ENCODE results near the gene HRK.

Gene HRK

GRCh38 chr12:116879509-116880212 is 1.6 kb downstream of the HRK start:
- TF ChIP-seq, protein P1, sequence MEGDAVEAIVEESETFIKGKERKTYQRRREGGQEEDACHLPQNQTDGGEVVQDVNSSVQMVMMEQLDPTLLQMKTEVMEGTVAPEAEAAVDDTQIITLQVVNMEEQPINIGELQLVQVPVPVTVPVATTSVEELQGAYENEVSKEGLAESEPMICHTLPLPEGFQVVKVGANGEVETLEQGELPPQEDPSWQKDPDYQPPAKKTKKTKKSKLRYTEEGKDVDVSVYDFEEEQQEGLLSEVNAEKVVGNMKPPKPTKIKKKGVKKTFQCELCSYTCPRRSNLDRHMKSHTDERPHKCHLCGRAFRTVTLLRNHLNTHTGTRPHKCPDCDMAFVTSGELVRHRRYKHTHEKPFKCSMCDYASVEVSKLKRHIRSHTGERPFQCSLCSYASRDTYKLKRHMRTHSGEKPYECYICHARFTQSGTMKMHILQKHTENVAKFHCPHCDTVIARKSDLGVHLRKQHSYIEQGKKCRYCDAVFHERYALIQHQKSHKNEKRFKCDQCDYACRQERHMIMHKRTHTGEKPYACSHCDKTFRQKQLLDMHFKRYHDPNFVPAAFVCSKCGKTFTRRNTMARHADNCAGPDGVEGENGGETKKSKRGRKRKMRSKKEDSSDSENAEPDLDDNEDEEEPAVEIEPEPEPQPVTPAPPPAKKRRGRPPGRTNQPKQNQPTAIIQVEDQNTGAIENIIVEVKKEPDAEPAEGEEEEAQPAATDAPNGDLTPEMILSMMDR (IDR thresholded peaks at IDR 0.05) = no peak

DNA sequence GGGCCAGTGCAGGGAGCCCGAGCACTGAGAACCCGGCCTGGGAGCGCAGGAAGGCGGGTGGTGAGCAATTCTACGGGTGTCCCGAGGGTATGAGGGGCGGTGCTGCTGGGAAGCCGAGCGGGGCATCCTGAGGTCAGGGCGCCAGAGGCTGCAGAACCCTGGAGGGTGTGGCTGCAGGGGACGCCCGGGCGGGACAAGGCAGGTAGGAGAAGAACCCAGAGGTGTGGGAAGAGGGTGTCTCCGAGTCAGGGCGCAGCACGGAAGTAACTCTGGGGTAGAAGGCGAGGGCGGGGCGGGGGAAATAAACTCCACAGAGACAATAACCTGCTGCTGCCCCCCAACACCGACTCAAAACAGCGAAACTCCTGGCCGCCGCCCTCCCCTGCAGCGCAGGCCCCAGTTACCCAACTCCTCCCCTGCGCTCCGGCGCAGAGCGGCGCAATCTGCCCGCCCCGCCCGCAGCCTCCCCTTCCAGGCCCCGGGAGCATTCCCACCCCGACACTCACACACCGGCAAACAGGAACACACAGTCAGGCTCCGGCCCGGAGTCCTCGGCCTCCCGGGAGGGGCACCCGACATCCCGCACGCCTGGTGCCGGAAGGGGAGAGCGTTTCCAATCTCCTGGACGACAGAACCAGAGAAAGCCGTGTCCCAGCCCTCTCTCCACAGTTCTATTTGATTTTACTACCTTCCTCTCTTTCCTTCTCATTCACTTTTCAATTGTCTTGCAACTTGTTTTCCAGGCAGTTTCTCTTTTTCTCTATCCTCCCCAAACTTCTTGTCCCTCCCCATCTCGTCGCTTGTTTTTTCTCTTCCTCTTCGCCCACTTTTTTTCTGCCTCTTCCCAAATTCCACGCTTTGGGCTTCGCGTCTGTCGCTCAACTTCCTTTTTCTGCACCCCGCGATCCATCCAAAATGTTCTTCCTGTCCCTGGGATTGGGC is 2.4 kb downstream of the HRK start:
- TF ChIP-seq, protein P1 (IDR thresholded peaks at IDR 0.05) = no peak

DNA sequence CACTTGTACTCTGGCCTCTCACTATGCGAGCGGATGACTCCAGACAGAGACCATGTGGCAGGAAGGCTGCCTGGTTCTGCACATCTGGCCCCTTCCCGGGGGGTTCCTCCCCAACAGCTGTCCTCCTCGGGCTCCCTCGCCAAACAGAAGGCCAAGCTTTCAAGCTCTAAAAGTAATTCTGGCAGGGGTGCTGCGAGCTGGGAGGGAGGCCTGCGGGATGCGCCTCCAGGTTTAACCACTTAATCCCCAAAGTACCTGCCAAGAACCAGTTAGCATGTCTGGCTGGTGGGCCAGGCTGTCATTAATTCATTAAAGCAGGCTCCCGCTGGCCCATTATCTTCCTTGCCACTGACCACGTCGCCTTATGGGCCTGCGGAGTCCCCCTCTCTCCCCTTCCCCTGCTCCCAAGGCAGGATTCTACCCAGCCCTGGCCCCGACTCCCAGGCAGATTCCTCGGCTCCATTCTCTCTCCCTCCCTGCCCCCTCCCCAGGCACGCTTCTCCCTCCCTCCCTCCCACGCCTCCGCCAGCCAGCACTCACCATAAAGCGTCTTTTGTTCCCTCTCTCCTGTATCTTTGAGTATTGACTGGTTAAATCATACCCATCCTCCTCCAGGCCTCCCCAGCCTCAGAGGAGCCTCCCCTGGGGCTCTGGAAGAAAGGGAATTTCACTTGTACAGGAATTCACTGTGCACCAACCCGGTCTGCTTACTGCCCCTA is 4.9 kb downstream of the HRK start:
- TF ChIP-seq, protein P1 (IDR thresholded peaks at IDR 0.05) = no peak

DNA sequence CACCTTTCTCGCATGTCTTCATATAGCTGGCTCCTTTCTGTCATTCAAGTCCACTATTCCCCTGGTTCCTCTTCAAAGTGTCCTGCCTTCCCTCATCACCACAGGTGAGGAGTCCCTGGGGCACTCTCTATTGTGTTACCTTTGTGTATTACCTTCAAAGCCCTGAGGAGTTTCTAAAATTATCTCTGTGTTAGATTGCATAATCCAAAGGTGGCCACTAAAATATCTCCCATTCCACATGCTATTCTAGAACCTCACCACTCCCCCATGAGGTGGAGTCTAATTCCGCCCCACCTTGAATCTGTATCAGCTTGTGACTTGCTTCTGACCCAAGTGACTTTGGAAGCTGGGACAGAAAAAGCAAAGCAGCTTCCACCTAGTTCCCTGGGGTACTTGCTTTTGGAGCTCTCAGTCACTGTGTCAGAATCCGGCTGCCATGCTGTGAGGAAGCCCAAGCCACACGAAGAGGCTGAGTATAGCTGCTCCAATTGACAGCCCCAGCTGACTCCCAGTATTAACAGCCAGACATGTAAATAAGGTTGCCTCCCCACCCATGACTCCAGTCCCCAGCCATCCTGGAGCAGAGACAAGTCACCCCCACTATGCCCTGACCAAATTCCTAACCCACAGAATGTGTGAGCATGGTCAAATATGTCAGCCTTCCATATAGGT is 6.8 kb downstream of the HRK start:
- TF ChIP-seq, protein P1 (IDR thresholded peaks at IDR 0.05) = no peak

- TF ChIP-seq, protein P1 (IDR thresholded peaks at IDR 0.05) = no peak
Observed at GRCh38 chr12:116870306-116870705, 10.9 kb downstream of the HRK start.

DNA sequence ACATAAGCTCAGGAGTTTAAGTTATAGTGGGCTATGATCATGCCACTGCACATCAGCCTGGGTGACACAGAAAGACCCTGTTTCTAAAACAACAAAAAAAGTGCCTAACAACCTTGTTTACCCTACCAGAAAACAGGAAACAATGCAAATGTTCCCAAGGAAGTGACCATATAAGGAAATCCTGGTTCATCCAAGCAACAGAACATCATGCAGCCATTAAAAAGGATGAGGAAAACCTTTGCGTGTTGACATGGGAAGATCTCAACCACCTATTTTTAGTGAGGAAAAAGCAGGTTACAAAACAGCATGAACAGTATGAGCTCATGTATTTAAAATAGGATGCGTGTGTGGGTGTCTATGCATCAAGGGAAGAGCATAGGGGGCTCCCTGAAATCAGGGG is 13.7 kb downstream of the HRK start:
- TF ChIP-seq, protein P1 (IDR thresholded peaks at IDR 0.05) = no peak
